DMS153 treated with DMSO at 0.1 percent for 48 hours (cell line): ENCODE results near the gene SLC25A21.
"Not testable (repeated sequence)": the region's sequence is repeated elsewhere in the genome, so short reads cannot be mapped to it uniquely, and the experiment has no call there.

Source experiments
- DNase-seq: peaks from one replicate; lab custom pipeline; 2025; ENCODE audit not compliant: unreplicated experiment; lab: John Stamatoyannopoulos, UW

The SLC25A21 gene

DNA sequence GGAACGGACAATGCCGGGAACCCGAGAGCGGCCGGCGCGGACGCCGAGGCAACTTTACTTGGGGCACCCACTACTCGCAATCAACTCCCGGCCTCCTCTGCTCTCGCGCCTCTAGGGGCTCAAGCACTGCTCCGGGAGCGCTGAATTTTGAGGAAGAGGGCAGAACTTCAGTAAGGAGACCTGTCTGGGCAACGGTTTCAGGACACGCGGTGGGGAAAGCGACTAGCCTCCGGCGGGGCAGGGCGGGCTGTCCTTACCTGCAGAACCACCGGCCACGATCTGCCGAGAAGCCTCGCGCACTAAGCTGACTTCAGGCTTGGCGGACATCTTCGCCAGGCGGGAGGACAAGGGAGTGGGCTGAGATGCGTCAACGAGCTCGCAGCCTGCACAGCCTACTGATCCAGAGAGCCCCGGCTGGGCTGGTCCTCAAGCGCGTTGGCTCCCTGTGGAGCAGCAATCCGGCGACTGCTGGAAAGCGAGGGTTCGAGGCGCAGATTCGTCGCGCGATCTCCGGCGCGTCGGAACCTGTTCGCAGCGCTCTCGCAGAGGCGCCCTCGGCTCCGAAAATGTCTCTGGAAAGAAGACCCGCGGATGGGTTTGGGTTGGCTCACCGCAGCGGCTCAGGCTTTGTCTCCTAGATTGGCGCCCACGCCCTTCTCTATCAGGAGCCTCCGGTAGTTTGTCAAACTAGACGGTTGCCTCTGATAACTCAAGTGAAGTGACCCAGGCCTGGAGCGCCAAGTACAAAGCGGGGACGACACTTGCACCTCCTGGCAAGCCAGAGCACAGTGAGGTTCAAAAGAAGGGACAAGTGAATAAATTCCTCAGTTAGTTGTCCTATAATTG lies at the start of gene SLC25A21:
Gene SLC25A21, minus strand, starts transcription at position 583 of the 846 bp plus-strand sequence.
- DNase-seq: peak; percentile 79

DNA sequence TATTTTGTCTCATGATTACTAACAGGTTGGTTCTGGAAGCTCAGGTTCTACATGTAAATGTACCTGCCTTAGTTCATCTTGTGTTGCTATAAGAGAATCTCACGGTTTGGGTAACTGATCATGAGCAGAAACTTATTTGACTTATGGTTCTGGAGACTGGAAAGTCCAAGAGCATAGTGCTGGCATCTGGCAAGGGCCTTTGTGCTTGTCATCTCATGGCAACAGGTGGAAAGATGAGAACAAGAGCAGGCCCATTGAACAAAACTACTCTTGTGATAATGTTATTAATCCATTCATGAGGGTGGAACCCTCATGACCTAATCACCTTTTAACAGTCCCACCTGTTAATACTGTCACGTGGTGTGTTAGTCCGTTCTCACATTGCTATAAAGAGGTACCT lies 48.7 kb upstream of the SLC25A21 start:
- no peak for DNase-seq

- no peak for DNase-seq
Observed at GRCh38 chr14:37215345-37215744, 42.9 kb upstream of the SLC25A21 start.

GRCh38 chr14:37213016-37213415 lies 40.6 kb upstream of the SLC25A21 start:
- no peak for DNase-seq

DNA sequence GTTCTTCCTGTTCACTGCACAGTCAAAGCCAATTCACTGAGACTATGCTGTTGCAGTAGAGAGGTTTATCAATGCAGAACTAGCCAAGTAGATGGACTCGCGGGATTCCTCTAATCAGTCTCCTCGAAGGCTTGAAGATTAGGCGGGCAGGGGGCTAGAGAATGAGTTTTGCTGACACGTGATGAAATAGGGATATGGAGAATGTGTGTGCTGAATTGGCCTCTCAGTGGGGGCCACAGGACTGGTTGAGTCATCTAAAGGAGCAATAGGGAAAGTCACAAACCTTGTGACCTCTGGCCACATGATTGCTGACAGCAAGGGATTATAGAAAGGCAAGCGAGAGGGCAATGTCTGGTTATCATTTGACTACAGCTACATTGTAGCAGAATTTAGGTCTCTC lies 38.0 kb upstream of the SLC25A21 start:
- DNase-seq: no peak

- not testable (repeated sequence) for DNase-seq
Observed at GRCh38 chr14:37209617-37210016, 37.2 kb upstream of the SLC25A21 start.

- DNase-seq: not testable (repeated sequence)
Observed at GRCh38 chr14:37205623-37206605, 33.5 kb upstream of the SLC25A21 start.

DNA sequence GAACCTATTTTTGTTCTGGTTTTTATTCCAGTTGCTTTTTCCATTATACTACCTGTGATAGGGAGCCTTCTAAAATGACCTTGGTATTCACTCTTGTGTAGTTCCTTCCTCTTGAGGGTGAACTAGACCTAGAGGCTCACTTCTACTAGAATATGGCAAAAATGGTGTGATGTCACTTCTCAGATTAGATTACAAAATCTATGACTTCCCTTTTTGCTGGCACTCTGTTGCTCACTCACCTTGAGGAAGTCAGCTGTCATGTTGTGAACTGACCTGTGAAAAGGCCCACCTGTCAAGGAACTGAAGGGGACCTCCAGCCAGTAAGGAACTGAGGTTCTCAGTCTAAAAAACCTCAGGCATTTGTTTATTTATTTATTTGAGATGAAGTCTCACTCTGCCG lies 31.0 kb upstream of the SLC25A21 start:
- no peak for DNase-seq

DNA sequence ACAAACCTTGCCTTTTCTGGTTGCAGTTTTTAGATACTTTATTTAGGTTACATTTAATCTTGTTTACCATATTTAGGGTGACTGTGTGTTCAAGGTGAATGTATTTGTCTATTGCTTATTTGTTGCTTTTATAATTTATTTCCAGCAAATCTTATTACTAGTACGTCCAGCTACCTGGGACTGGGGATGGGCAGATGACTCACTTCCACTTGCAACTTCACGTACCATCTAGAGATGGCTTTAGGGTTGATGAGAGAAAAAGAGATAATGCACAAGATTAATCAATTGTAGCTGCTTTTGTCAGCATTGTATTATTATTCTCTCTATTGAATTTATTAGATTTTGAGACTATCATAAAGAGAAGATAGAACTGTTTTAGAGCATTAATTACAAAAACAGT lies 30.4 kb upstream of the SLC25A21 start:
- no peak for DNase-seq

DNA sequence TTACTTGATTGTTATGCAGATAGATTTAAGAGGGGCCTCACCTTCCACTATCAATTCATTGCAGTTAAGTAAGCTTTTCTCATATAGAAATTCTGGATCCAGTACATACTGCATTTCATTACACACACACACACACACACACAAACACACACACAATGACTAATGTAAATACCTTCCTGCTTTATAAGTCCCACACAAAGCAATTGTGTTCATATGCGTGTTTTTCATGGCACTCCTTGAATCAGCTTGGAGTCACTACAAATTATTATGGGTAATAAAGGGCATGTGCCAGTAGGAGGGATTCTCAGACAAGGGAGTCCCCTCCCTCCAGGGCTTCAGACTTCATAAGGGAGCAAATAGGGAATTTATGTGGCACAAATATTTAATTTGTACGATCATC lies 29.9 kb upstream of the SLC25A21 start:
- no peak for DNase-seq

DNA sequence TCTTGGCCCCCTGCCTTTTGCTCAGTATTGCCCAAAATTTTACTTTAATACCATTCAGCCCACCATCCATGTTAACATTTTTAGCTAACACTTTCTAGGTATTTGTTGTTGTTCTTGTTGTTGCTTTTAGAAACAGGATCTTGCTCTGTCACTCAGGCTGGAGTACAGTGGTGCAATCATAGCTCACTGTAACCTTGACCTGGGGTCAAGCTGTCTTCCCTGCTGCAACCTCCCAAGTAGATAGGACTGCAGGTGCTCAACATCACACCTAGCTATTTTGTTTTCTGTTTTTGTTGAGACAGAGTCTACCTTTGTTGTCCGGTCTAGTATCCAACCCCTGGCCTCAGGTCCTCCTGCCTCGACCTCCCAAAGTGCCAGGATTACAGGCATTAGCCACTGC lies 29.3 kb upstream of the SLC25A21 start:
- DNase-seq: no peak

GRCh38 chr14:37198907-37199306 lies 26.5 kb upstream of the SLC25A21 start:
- no peak for DNase-seq

GRCh38 chr14:37198273-37198598 lies 25.8 kb upstream of the SLC25A21 start:
- no peak for DNase-seq

DNA sequence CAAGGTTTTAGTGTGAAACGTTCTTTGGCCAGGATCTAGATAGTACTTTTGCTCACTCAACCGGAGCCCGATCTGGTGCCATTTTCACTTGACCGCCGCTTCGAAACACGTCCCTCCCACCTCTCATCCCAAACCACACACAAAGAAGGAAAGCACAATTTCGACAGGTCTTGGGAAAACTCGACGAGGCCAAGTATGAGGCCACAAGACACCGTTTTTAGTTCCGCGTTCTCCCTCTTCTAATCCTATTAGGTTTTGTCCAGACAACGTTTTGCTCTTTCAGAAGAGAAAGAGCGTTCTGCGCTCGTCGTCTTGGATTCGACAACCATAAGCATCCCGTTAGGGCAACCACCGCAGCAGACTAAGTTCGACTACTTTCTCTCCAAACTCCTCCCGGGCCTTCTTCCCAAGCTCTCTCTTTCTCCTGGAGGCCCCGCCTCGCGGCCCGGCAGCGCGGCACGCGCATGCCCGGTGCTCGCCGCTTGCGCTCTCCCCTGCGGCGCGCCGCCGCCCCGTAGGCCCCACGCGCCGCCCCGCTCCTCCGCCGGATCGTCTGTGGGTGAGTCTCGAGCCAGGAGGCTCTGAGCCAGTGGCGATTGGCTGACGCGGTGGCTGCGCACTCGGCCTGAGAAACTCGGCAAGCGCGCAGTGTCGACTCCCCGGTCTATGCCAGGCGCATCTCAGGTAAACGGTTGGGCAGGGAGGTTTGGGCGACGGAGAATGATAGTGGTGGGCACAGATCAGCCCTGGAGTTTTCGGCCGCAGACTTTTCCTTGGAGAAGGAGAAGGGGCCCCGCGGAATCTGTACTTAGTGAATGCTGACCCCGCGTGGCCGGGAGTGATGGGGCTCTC lies 25.2 kb upstream of the SLC25A21 start, which contains the start of gene MIPOL1:
Gene MIPOL1, plus strand, starts transcription at position 517 of the 852 bp plus-strand sequence. CDS start 49,952 bp downstream, outside the sequence.
- DNase-seq: peak; percentile 76

DNA sequence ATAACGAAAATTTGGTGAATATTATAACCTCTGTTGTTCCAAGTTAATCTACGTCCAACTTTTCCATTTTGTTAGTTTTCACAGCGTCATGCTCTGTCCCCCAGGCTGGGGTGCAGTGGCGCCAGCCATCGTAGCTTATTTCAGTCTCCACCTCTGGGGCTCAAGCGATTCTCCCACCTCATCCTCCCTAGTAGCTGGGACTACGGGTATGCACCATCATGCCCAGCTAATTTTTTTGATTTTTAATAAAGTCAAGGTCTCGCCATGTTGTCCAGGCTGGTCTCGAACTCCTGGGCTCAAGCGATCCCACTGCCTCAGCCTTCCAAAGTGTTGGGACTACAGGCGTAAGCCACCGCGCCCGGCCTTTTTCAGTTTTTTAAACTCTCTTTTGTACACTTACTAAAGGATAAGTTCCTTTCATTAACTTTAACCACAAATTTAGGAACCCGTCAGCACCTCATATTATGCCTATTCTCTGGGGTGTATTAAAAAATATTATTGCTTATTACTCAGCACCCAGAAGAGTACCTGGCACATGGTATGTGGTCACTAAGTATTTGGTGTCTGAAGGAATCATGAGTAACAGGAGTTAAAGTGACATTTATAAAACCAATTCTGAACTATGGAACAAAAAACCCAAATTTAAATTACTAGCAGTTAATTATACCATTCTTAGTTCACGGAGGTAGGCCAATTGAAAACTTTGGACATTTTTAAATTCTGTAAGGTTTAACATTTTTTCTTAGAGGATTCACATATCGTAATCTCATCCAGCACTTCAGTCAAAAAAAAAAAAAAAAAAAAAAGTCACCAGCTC lies 24.4 kb upstream of the SLC25A21 start:
- DNase-seq: no peak

- no peak for DNase-seq
Observed at GRCh38 chr14:37195327-37195726, 22.9 kb upstream of the SLC25A21 start.

DNA sequence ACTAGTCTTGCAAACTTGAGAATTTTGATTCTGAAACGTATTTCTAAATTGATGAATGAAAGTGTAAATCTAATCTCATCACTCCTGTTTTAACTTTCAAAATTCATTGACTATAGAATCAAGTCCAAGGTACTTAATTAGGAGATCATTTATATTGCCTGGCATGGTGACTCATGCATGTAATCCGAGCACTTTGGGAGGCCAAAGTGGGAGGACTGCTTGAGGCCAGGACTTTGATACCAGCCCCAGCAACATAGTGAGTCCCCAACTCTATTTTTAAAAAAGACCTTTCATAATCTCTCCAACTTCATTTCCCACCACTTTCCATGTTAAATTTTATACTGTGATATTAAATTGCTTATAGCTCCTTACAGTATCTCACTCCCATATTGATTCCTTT lies 22.3 kb upstream of the SLC25A21 start:
- no peak for DNase-seq

- not testable (repeated sequence) for DNase-seq
Observed at GRCh38 chr14:37189733-37190132, 17.3 kb upstream of the SLC25A21 start.

DNA sequence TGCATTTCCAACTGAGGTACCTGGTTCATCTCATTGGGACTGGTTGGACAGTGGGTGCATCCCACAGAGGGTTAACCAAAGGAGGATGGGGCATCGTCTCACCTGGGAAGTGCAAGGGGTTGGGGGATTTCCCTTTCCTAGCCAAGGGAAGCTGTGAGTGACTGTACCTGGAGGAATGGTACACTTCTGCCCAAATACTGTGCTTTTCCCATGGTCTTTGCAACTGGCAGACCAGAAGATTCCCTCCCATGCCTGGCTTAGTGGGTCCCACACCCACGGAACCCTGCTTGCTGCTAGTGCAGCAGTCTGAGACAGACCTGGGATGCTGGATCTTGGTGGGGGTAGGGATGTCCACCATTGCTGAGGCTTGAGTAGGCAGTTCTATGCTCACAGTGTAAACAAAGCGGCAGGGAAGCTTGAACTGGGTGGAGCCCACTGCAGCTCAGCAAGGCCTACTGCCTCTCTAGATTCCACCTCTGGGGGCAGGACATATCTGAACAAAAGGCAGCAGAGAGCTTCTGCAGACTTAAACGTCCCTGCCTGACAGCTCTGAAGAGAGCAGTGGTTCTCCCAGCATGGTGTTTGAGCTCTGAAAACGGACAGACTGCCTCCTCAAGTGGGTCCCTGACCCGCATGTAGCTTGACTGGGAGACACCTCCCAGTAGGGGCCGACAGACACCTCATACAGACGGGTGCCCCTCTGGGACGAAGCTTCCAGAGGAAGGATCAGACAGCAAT lies 15.6 kb upstream of the SLC25A21 start:
- not testable (repeated sequence) for DNase-seq
